K562 (cell line): ENCODE data around the gene IRS2. TPM values are rescaled to one million over a fixed set of nuclear protein-coding genes. Genes with fewer than 3 reads are reported as not detected.
A peak's percentile ranks its signal among the peaks of the same experiment; 100 is the strongest.

Experiments used
- AFF4 ChIP-seq: sonication (generic); formaldehyde crosslinking; IDR thresholded peaks from 2 replicates; pipeline ENCODE4 v1.8.0; 2023; ENCODE audit warnings: mild to moderate bottlenecking, missing genetic modification reagents
- ARID3A ChIP-seq: IDR thresholded peaks from 2 replicates; pipeline ENCODE4 v1.6.1; 2012; ENCODE audit warnings: low read depth, low read length, improper control_type of control experiment, borderline replicate concordance
- BCL6 ChIP-seq: fragments of 250-450 bp; sonication (Bioruptor Pico); IDR thresholded peaks from 2 replicates; pipeline ENCODE4 v1.4.0; 2020
- C11orf30 ChIP-seq: fragments of 450-650 bp; IDR thresholded peaks from 2 replicates; pipeline ENCODE4 v1.6.1; 2016; ENCODE audit warnings: low read depth, mild to moderate bottlenecking
- CCNT2 ChIP-seq: IDR thresholded peaks from 2 replicates; pipeline ENCODE4 v1.6.1; 2011; ENCODE audit warnings: borderline replicate concordance, low read depth, mild to moderate bottlenecking, moderate library complexity, mixed read lengths, low read length; ENCODE audit not compliant: insufficient read length; ENCODE audit errors: extremely low read depth
- CREB1 ChIP-seq, 2 experiments: sonication (generic) in 1 of 2; formaldehyde crosslinking in 1 of 2; IDR thresholded peaks; 2 replicates each; pipeline versions ENCODE4 v1.6.1 to v1.8.0; 2012 to 2022; ENCODE audit warnings: inconsistent platforms in 1 of 2, mild to moderate bottlenecking in 1 of 2, missing genetic modification reagents in 1 of 2, moderate library complexity in 1 of 2
- CREB3 ChIP-seq: fragments of 450-650 bp; conservative IDR thresholded peaks from 2 replicates; pipeline ENCODE4 v1.6.1; 2016; ENCODE audit warnings: missing genetic modification characterization, low read depth, mild to moderate bottlenecking, missing compliant biosample characterization, moderate library complexity
- HDAC1 ChIP-seq, 2 experiments: fragments of 450-650 bp; IDR thresholded peaks; 2 replicates each; pipeline ENCODE4 v1.6.1; 2016 to 2017; ENCODE audit warnings: inconsistent platforms in 1 of 2, mild to moderate bottlenecking in 1 of 2, moderate library complexity in 1 of 2
- JUND ChIP-seq, 2 experiments: IDR thresholded peaks; 2 replicates in 1 of 2; 3 replicates in 1 of 2; pipeline ENCODE4 v1.6.1; 2011; ENCODE audit warnings: borderline replicate concordance in 2 of 2, low read depth in 2 of 2, low read length in 2 of 2, improper control_type of control experiment in 1 of 2, missing biosample characterization in 1 of 2, missing genetic modification characterization in 1 of 2, missing genetic modification reagents in 1 of 2
- MAFF ChIP-seq: IDR thresholded peaks from 2 replicates; pipeline ENCODE4 v1.6.1; 2012; ENCODE audit warnings: low read length, improper control_type of control experiment
- MAFG ChIP-seq: fragments of 450-650 bp; conservative IDR thresholded peaks from 2 replicates; pipeline ENCODE4 v1.6.1; 2016; ENCODE audit warnings: missing genetic modification characterization, missing compliant biosample characterization
- MAFK ChIP-seq: IDR thresholded peaks from 2 replicates; pipeline ENCODE4 v1.6.1; 2011; ENCODE audit warnings: low read length, improper control_type of control experiment
- MTF1 ChIP-seq: fragments of 250-450 bp; sonication (Bioruptor Pico); IDR thresholded peaks from 2 replicates; pipeline ENCODE4 v1.9.0; 2021; ENCODE audit warnings: moderate library complexity, mild to moderate bottlenecking, inconsistent platforms, borderline replicate concordance
- NELFE ChIP-seq: IDR thresholded peaks from 2 replicates; pipeline ENCODE4 v1.6.1; 2011; ENCODE audit warnings: mild to moderate bottlenecking; ENCODE audit not compliant: insufficient read depth, insufficient read length
- SIN3B ChIP-seq: fragments of 450-650 bp; IDR thresholded peaks from 2 replicates; pipeline ENCODE4 v1.6.1; 2017; ENCODE audit warnings: low read depth, mild to moderate bottlenecking, moderate library complexity
- ZC3H11A ChIP-seq: IDR thresholded peaks from 2 replicates; pipeline ENCODE4 v1.6.1; 2012; ENCODE audit warnings: low read depth, low read length, improper control_type of control experiment
- ZNF224 ChIP-seq: sonication (generic); formaldehyde crosslinking; IDR thresholded peaks from 2 replicates; pipeline ENCODE4 v1.8.0; 2022; ENCODE audit warnings: mild to moderate bottlenecking, missing genetic modification reagents
- ZNF408 ChIP-seq: fragments of 250-450 bp; sonication (Bioruptor Pico); IDR thresholded peaks from 2 replicates; pipeline ENCODE4 v1.4.0; 2020; ENCODE audit warnings: low read depth, mild to moderate bottlenecking, moderate library complexity
- ZNF41 ChIP-seq: fragments of 250-450 bp; sonication (Bioruptor Pico); conservative IDR thresholded peaks from 2 replicates; pipeline ENCODE4 v1.4.0; 2020; ENCODE audit warnings: mild to moderate bottlenecking
- ZSCAN29 ChIP-seq: fragments of 450-650 bp; IDR thresholded peaks from 2 replicates; pipeline ENCODE4 v1.6.1; 2017
- polyA plus RNA-seq, 8 experiments: library from polyadenylated mRNA; depleted of rRNA in 4 of 8; stranded (reverse) in 5 of 8; unstranded in 3 of 8; fragments of >200 nt; fragmentation: Nextera tagmentation in 2 of 8; fragmentation: Illumina TruSeq in 1 of 8; extraction: Ambion mirVana in 2 of 8; extraction: Trizol in 1 of 8; gene quantifications; 2 replicates each; pipeline versions ENCODE4 v1.2.1 to v1.2.3, GENCODE V29; 2011 to 2014; ENCODE audit warnings: inconsistent platforms in 1 of 8, missing spikeins in 1 of 8
- total RNA-seq, 7 experiments: library from RNA; depleted of rRNA in 6 of 7; stranded (reverse); fragments of >200 nt in 6 of 7; fragmentation: Illumina TruSeq in 2 of 7; extraction: Trizol in 2 of 7; gene quantifications; 2 replicates each; pipeline versions ENCODE4 v1.2.1 to v1.2.3, GENCODE V29; 2011 to 2021; ENCODE audit warnings: low replicate concordance in 1 of 7

IRS2 gene
- total and polyA plus RNA-seq, 9 of the 15 experiments (the other 6 are each of a cell fraction or from before 2014, with no cell fraction given), result 0.36 to 4.6 (median 0.63) TPM

- no peak for TF ChIP-seq CREB3 (tag)
- no peak for TF ChIP-seq SIN3B
- TF ChIP-seq JUND (IDR thresholded peaks at IDR 0.05; ENCODE audit: borderline replicate concordance, low read depth, low read length), result peak; percentile 88
- TF ChIP-seq JUND (tag; IDR thresholded peaks at IDR 0.05; ENCODE audit: borderline replicate concordance, low read depth, low read length), result peak; percentile 75; the same call in 2 of the 3 replicates
- no peak for TF ChIP-seq HDAC1 (IDR thresholded peaks at IDR 0.05)
- no peak for TF ChIP-seq NELFE
- TF ChIP-seq ZNF224, result no peak
- no peak for TF ChIP-seq ZNF41
- no peak for TF ChIP-seq AFF4 (CRISPR knock-in tag)
- no peak for TF ChIP-seq CREB1 (IDR thresholded peaks at IDR 0.05)
- TF ChIP-seq CREB1 (CRISPR knock-in tag; IDR thresholded peaks at IDR 0.05), result no peak
- TF ChIP-seq CCNT2, result no peak
- peak; percentile 26; the same call in 1 of the 2 replicates for TF ChIP-seq MAFF
- TF ChIP-seq MTF1 (CRISPR knock-in tag), result no peak
- no peak for TF ChIP-seq ARID3A
- TF ChIP-seq ZSCAN29, result no peak
- TF ChIP-seq ZNF408, result no peak
- TF ChIP-seq ZC3H11A, result no peak
- TF ChIP-seq C11orf30, result peak; percentile 69
- no peak; the same call in 1 of the 2 replicates for TF ChIP-seq MAFK
- no peak for TF ChIP-seq BCL6 (CRISPR knock-in tag)
- peak; percentile 51 for TF ChIP-seq MAFG (tag)
These were observed 13.1 kb downstream of the IRS2 start (continued) for GRCh38 chr13:109773276-109773675.
